Subcutaneous abdominal adipose tissue (tissue), 5 donors: ENCODE results near the gene PDE4D.

ENCODE experiments used
- H3K27ac ChIP-seq: one replicate; pipeline ENCODE4 v1.7.0; 2013; ENCODE audit warnings: low read depth, mild to moderate bottlenecking, inconsistent platforms, low read length, moderate library complexity
- H3K27me3 ChIP-seq, 5 donors: one replicate each; pipeline ENCODE4 v1.7.0; 2013; ENCODE audit warnings: low read length in 5 of 5, inconsistent platforms in 1 of 5; ENCODE audit not compliant: control insufficient read depth in 5 of 5, insufficient read depth in 4 of 5
- H3K36me3 ChIP-seq, 5 donors: one replicate each; pipeline ENCODE4 v1.7.0; 2013; ENCODE audit warnings: low read length in 5 of 5; ENCODE audit not compliant: control insufficient read depth in 5 of 5, insufficient read depth in 5 of 5
- H3K4me1 ChIP-seq, 5 donors: one replicate each; pipeline ENCODE4 v1.7.0; 2013; ENCODE audit warnings: low read length in 5 of 5, mild to moderate bottlenecking in 3 of 5, moderate library complexity in 1 of 5; ENCODE audit not compliant: control insufficient read depth in 5 of 5, insufficient read depth in 5 of 5
- H3K4me3 ChIP-seq, 5 donors: one replicate each; pipeline ENCODE4 v1.7.0; 2013; ENCODE audit warnings: low read length in 5 of 5, low read depth in 1 of 5
- H3K9ac ChIP-seq, 5 donors: one replicate each; pipeline ENCODE4 v1.7.0; 2013; ENCODE audit warnings: low read length in 5 of 5, mild to moderate bottlenecking in 4 of 5, moderate library complexity in 3 of 5
- H3K9me3 ChIP-seq, 5 donors: one replicate each; pipeline ENCODE4 v1.7.0; 2013; ENCODE audit warnings: low read length in 5 of 5; ENCODE audit not compliant: control insufficient read depth in 5 of 5
- donor health status: healthy.
- donor health status: healthy.
- donor health status: healthy.
- donor health status: healthy.
- donor health status: healthy.

Gene PDE4D

GRCh38 chr5:59115345-59115744 lies 778.2 kb downstream of the PDE4D start:
- H3K27ac ChIP-seq, result no peak overlapping the region
- H3K4me3 ChIP-seq, result no peak overlapping the region
- H3K27me3 ChIP-seq, result no peaks in the 10 kb centered on the region
- peaks cover 0 to 13% (median 8%) of the 10 kb centered on the region in 5 donors for H3K4me1 ChIP-seq
- no peaks in the 10 kb centered on the region for H3K36me3 ChIP-seq
- H3K9ac ChIP-seq, result no peak overlapping the region
- H3K9me3 ChIP-seq, result no peaks in the 10 kb centered on the region

GRCh38 chr5:59109383-59109782 lies 784.1 kb downstream of the PDE4D start:
- no peak overlapping the region for H3K27ac ChIP-seq
- no peaks in the 10 kb centered on the region for H3K36me3 ChIP-seq
- H3K27me3 ChIP-seq, result no peaks in the 10 kb centered on the region
- peaks cover 0 to 27% (median 18%) of the 10 kb centered on the region in 5 donors for H3K4me1 ChIP-seq
- no peak overlapping the region for H3K9ac ChIP-seq
- H3K4me3 ChIP-seq, result no peak overlapping the region
- no peaks in the 10 kb centered on the region for H3K9me3 ChIP-seq

GRCh38 chr5:59107692-59108091 lies 785.8 kb downstream of the PDE4D start:
- Histone ChIP-seq H3K36me3 (no peaks in the 10 kb centered on the region), H3K27ac (no peak overlapping the region), H3K27me3 (no peaks in the 10 kb centered on the region), H3K4me1 (peaks cover 0 to 27% (median 22%) of the 10 kb centered on the region in 5 donors), H3K9ac (no peak overlapping the region), H3K4me3 (no peak overlapping the region), H3K9me3 (no peaks in the 10 kb centered on the region)

GRCh38 chr5:59104400-59105127 lies 789.0 kb downstream of the PDE4D start:
- Histone ChIP-seq H3K9ac (no peak overlapping the region), H3K27me3 (no peaks in the 10 kb centered on the region), H3K27ac (no peak overlapping the region)

GRCh38 chr5:59103303-59103702 lies 790.2 kb downstream of the PDE4D start:
- Histone ChIP-seq H3K9ac (no peak overlapping the region), H3K27me3 (peaks cover 0 to 2% (median 0%) of the 10 kb centered on the region in 5 donors), H3K9me3 (no peaks in the 10 kb centered on the region), H3K4me3 (no peak overlapping the region), H3K36me3 (no peaks in the 10 kb centered on the region), H3K27ac (no peak overlapping the region), H3K4me1 (peaks cover 0 to 7% (median 0%) of the 10 kb centered on the region in 5 donors)

More at GRCh38 chr5:59104400-59105127, 789.0 kb downstream of the PDE4D start:
- Histone ChIP-seq H3K36me3 (no peaks in the 10 kb centered on the region), H3K9me3 (no peaks in the 10 kb centered on the region), H3K4me3 (no peak overlapping the region), H3K4me1 (peaks cover 0 to 13% (median 7%) of the 10 kb centered on the region in 5 donors)

GRCh38 chr5:59102437-59102836 lies 791.1 kb downstream of the PDE4D start:
- Histone ChIP-seq H3K36me3 (no peaks in the 10 kb centered on the region), H3K27me3 (peaks cover 0 to 2% (median 0%) of the 10 kb centered on the region in 5 donors), H3K4me1 (peaks cover 0 to 7% (median 0%) of the 10 kb centered on the region in 5 donors), H3K27ac (no peak overlapping the region), H3K4me3 (no peak overlapping the region), H3K9ac (no peak overlapping the region), H3K9me3 (no peaks in the 10 kb centered on the region)

- H3K36me3 ChIP-seq, result no peaks in the 10 kb centered on the region
- peaks cover 0 to 7% (median 0%) of the 10 kb centered on the region in 5 donors for H3K4me1 ChIP-seq
- no peak overlapping the region for H3K27ac ChIP-seq
- H3K4me3 ChIP-seq, result no peak overlapping the region
- peaks cover 0 to 2% (median 0%) of the 10 kb centered on the region in 5 donors for H3K27me3 ChIP-seq
- H3K9me3 ChIP-seq, result no peaks in the 10 kb centered on the region
- H3K9ac ChIP-seq, result no peak overlapping the region
Measured at GRCh38 chr5:59100875-59101274, 792.7 kb downstream of the PDE4D start.

GRCh38 chr5:59099995-59100345 lies 793.6 kb downstream of the PDE4D start:
- Histone ChIP-seq H3K9me3 (no peaks in the 10 kb centered on the region), H3K9ac (no peak overlapping the region), H3K36me3 (no peaks in the 10 kb centered on the region), H3K4me1 (peaks cover 0 to 7% (median 0%) of the 10 kb centered on the region in 5 donors), H3K27me3 (peaks cover 0 to 2% (median 0%) of the 10 kb centered on the region in 5 donors), H3K27ac (no peak overlapping the region), H3K4me3 (no peak overlapping the region)

- H3K9ac ChIP-seq, result no peak overlapping the region
- H3K27me3 ChIP-seq, result peaks cover 0 to 2% (median 0%) of the 10 kb centered on the region in 5 donors
- H3K36me3 ChIP-seq, result no peaks in the 10 kb centered on the region
- no peak overlapping the region for H3K27ac ChIP-seq
- peaks cover 0 to 7% (median 0%) of the 10 kb centered on the region in 5 donors for H3K4me1 ChIP-seq
- no peaks in the 10 kb centered on the region for H3K9me3 ChIP-seq
- H3K4me3 ChIP-seq, result no peak overlapping the region
Measured at GRCh38 chr5:59099270-59099994, 794.1 kb downstream of the PDE4D start.

- Histone ChIP-seq H3K9me3 (no peaks in the 10 kb centered on the region), H3K27ac (no peak overlapping the region), H3K9ac (no peak overlapping the region), H3K27me3 (peaks cover 0 to 2% (median 0%) of the 10 kb centered on the region in 5 donors), H3K4me1 (peaks cover 0 to 7% (median 0%) of the 10 kb centered on the region in 5 donors), H3K4me3 (no peak overlapping the region), H3K36me3 (no peaks in the 10 kb centered on the region)
Measured at GRCh38 chr5:59098743-59099142, 794.8 kb downstream of the PDE4D start.
